PC-3 (cell line): ENCODE results near the gene DCTD. TPM values are rescaled to one million over a fixed set of nuclear protein-coding genes. Genes with fewer than 3 reads are reported as not detected.

Experiments used
- ATAC-seq: fragments of 200-7000 bp; cut with Tn5 transposase; 2 replicates; pipeline ENCODE4 v1.9.1; 2020; ENCODE audit warnings: mild to moderate bottlenecking, moderate library complexity
- BruUV-seq: library from RNA; stranded (reverse); fragments of 400-500 nt; replicated peaks from 2 replicates; lab custom pipeline; 2021; lab: Mats Ljungman, UMichigan
- CTCF ChIA-PET: fragments of 300-600 bp; sonication (Branson Sonifier 250); formaldehyde crosslinking; loops from one replicate; lab custom pipeline; 2022; ENCODE audit warnings: antibody characterized with exemption; lab: Charles Lee
- POLR2A ChIA-PET: fragments of 300-600 bp; sonication (Branson Sonifier 250); formaldehyde crosslinking; loops from one replicate; lab custom pipeline; 2022; ENCODE audit warnings: antibody characterized with exemption; ENCODE audit not compliant: unreplicated experiment; lab: Charles Lee
- DNase-seq: peaks from one replicate; pipeline ENCODE4 v3.0.0-alpha.2; 2015
- H2AFZ ChIP-seq: fragments of 300-600 bp; sonication (generic); 2 replicates; pipeline ENCODE4 v1.6.0; 2016; ENCODE audit warnings: antibody characterized with exemption, low read length
- H3F3A ChIP-seq: fragments of 300-600 bp; sonication (generic); one replicate; pipeline ENCODE4 v1.6.0; 2017; ENCODE audit warnings: antibody characterized with exemption, low read length, control low read depth, mild to moderate bottlenecking; ENCODE audit not compliant: unreplicated experiment
- H3K27ac ChIP-seq: fragments of 300-600 bp; sonication (generic); 2 replicates; pipeline ENCODE4 v1.5.1; 2016; ENCODE audit warnings: mild to moderate bottlenecking, low read length
- H3K27me3 ChIP-seq: fragments of 300-600 bp; sonication (generic); 2 replicates; pipeline ENCODE4 v1.6.1; 2016; ENCODE audit warnings: low read length, mixed read lengths
- H3K36me3 ChIP-seq: fragments of 300-600 bp; sonication (generic); 2 replicates; pipeline ENCODE4 v1.6.1; 2016; ENCODE audit warnings: low read depth, mixed run types, low read length, mixed read lengths
- H3K4me1 ChIP-seq: fragments of 300-600 bp; sonication (generic); 2 replicates; pipeline ENCODE4 v1.5.1; 2016; ENCODE audit warnings: low read length; ENCODE audit not compliant: insufficient read depth
- H3K4me2 ChIP-seq: fragments of 300-600 bp; sonication (generic); 2 replicates; pipeline ENCODE4 v1.6.0; 2016; ENCODE audit warnings: low read length
- H3K4me3 ChIP-seq: fragments of 300-600 bp; sonication (generic); 2 replicates; pipeline ENCODE4 v1.5.1; 2016; ENCODE audit warnings: mild to moderate bottlenecking, low read length, mixed read lengths
- H3K79me2 ChIP-seq: fragments of 300-600 bp; sonication (generic); 2 replicates; pipeline ENCODE4 v1.6.1; 2017; ENCODE audit warnings: low read length, mixed read lengths
- H3K9ac ChIP-seq: fragments of 300-600 bp; sonication (generic); 2 replicates; pipeline ENCODE4 v1.6.0; 2016; ENCODE audit warnings: mild to moderate bottlenecking, low read length
- H3K9me2 ChIP-seq: fragments of 300-600 bp; sonication (generic); replicated peaks from 2 replicates; pipeline ENCODE4 v1.6.1; 2016; ENCODE audit warnings: mixed run types, low read length, mixed read lengths
- H3K9me3 ChIP-seq: fragments of 300-600 bp; sonication (generic); 2 replicates; pipeline ENCODE4 v1.6.1; 2016; ENCODE audit warnings: low read length, mixed read lengths
- H4K20me1 ChIP-seq: fragments of 300-600 bp; sonication (generic); 2 replicates; pipeline ENCODE4 v1.6.1; 2016; ENCODE audit warnings: low read length, mixed read lengths
- CTCF ChIP-seq: fragments of 300-600 bp; sonication (generic); conservative IDR thresholded peaks from 2 replicates; pipeline ENCODE4 v1.5.1; 2017; ENCODE audit warnings: antibody characterized with exemption, low read depth, mild to moderate bottlenecking, low read length
- EZH2 ChIP-seq: fragments of 300-600 bp; sonication (generic); IDR thresholded peaks from one replicate; pipeline ENCODE4 v1.6.1; 2017; ENCODE audit warnings: antibody characterized with exemption, mild to moderate bottlenecking, low read length; ENCODE audit not compliant: unreplicated experiment
- EZH2phosphoT487 ChIP-seq: fragments of 300-600 bp; sonication (generic); IDR thresholded peaks from 2 replicates; pipeline ENCODE4 v1.6.1; 2018; ENCODE audit warnings: mild to moderate bottlenecking, antibody characterized with exemption, low read length, borderline replicate concordance
- intact Hi-C: fragments of 100-400 bp; cut with micrococcal nuclease; formaldehyde crosslinking; loops from 2 replicates; pipeline ENCODE4 v1.9.0; 2023
- total RNA-seq: library from RNA; depleted of rRNA; stranded (reverse); fragments of >200 nt; gene quantifications from 2 replicates; pipeline ENCODE4 v1.2.3, GENCODE V29; 2014

Gene DCTD
- total RNA-seq, 1 experiment from 2014 or later, result 58.1 TPM

GRCh38 chr4:182886768-182887167 lies 30.4 kb downstream of the DCTD start:
- H3K9me2 ChIP-seq, result no peaks in the 10 kb centered on the region
- H2AFZ ChIP-seq, result no peak overlapping the region
- BruUV-seq, result no TSS peak
- ChIA-PET CTCF (no interaction called here), POLR2A (no interaction called here)
- no peaks in the 10 kb centered on the region for H3F3A ChIP-seq
- no peaks in the 10 kb centered on the region for H3K9me3 ChIP-seq
- TF ChIP-seq EZH2phosphoT487 (no peak), EZH2 (no peak), CTCF (no peak)
- no peak overlapping the region for H3K4me3 ChIP-seq
- DNase-seq, result no peak
- no peaks in the 10 kb centered on the region for H3K4me1 ChIP-seq
- intact Hi-C loops, result no loop called here
- peaks cover 13% of the 10 kb centered on the region; the same call in 1 of the 2 replicates for H3K36me3 ChIP-seq
- ATAC-seq, result no peak
- no peak overlapping the region for H3K27ac ChIP-seq
- H4K20me1 ChIP-seq, result no peaks in the 10 kb centered on the region
- H3K27me3 ChIP-seq, result no peaks in the 10 kb centered on the region
- no peak overlapping the region for H3K4me2 ChIP-seq
- no peak overlapping the region for H3K9ac ChIP-seq
- no peaks in the 10 kb centered on the region for H3K79me2 ChIP-seq

DNA sequence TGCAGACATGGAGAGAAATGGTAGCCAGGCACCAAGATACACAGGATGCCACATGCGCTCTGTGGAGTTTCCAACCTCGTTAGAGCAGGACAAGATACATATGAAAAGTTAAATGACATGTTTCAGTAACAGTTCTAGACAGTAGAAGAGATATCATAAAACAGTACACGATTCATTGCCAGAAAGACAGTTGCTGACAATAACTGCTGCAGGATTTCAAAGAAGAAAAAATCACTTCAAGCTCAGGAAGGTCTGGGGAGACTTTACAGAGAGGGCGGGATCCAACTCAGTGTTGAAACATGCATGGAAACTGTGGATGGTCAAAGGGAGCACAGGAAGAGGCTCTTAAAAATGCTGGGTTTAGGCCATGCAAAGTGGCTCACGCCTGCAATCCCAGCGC lies 31.0 kb downstream of the DCTD start:
- no TSS peak for BruUV-seq
- POLR2A ChIA-PET, result no interaction called here
- intact Hi-C loops, result no loop called here

More for the DNA sequence above, 31.0 kb downstream of the DCTD start:
- Histone ChIP-seq H3F3A (no peaks in the 10 kb centered on the region), H3K4me2 (no peak overlapping the region), H3K9me3 (no peaks in the 10 kb centered on the region), H3K27ac (no peak overlapping the region), H3K36me3 (peaks cover 7% of the 10 kb centered on the region; the same call in 1 of the 2 replicates), H3K9ac (no peak overlapping the region), H4K20me1 (no peaks in the 10 kb centered on the region), H3K9me2 (no peaks in the 10 kb centered on the region), H3K79me2 (no peaks in the 10 kb centered on the region), H3K27me3 (no peaks in the 10 kb centered on the region), H2AFZ (no peak overlapping the region), H3K4me1 (no peaks in the 10 kb centered on the region), H3K4me3 (no peak overlapping the region)
- CTCF ChIA-PET, result no interaction called here
- no peak for ATAC-seq
- DNase-seq, result no peak
- no peak for TF ChIP-seq CTCF
- TF ChIP-seq EZH2phosphoT487, result no peak
- TF ChIP-seq EZH2, result no peak
